Right lobe of liver (tissue), 6 donors: ENCODE results near the gene GUCY2D. TPM values are rescaled to one million over a fixed set of nuclear protein-coding genes. Genes with fewer than 3 reads are reported as not detected.
A peak's percentile ranks its signal among the peaks of the same experiment; 100 is the strongest.

Experiments
- ATAC-seq, 4 donors: fragments of 200-7000 bp; cut with Tn5 transposase; one replicate each; pipeline ENCODE4 v1.9.1; 2020; ENCODE audit warnings: mild to moderate bottlenecking in 4 of 4, moderate library complexity in 4 of 4
- DNase-seq, 3 donors: peaks; one replicate each; pipeline ENCODE4 v3.0.0-alpha.2; 2020
- H3K27ac ChIP-seq, 3 donors: fragments of 200-600 bp; one replicate each; pipeline ENCODE4 v1.8.0; 2022
- H3K27me3 ChIP-seq, 2 donors: fragments of 200-600 bp; one replicate each; pipeline ENCODE4 v1.8.0; 2022
- H3K36me3 ChIP-seq, 4 donors: fragments of 200-600 bp; sonication (generic) in 1 of 4; one replicate each; pipeline versions ENCODE4 v1.5.1 to v1.8.0; 2017 to 2022; ENCODE audit warnings: control low read depth in 1 of 4
- H3K4me1 ChIP-seq, 4 donors: fragments of 200-600 bp; sonication (generic) in 1 of 4; one replicate each; pipeline versions ENCODE4 v1.5.1 to v1.8.0; 2017 to 2022; ENCODE audit warnings: control low read depth in 1 of 4
- H3K4me3 ChIP-seq, 3 donors: fragments of 200-600 bp; one replicate each; pipeline ENCODE4 v1.8.0; 2022
- H3K9me3 ChIP-seq, 4 donors: fragments of 200-600 bp; sonication (generic) in 1 of 4; one replicate each; pipeline versions ENCODE4 v1.5.1 to v1.8.0; 2017 to 2022; ENCODE audit warnings: control low read depth in 1 of 4
- POLR2A ChIP-seq: fragments of 450-650 bp; IDR thresholded peaks from one replicate; pipeline ENCODE4 v1.6.1; 2017; ENCODE audit warnings: antibody characterized with exemption, mild to moderate bottlenecking
- WGBS: methylation state at CpG from one replicate; pipeline ENCODE4 v1.1.6; 2018; ENCODE audit warnings: low coverage, low lambda C conversion rate; ENCODE audit not compliant: insufficient coverage; ENCODE audit errors: missing lambda C conversion rate; 5-methylcytosine and 5-hydroxymethylcytosine counted together
- intact Hi-C, 2 donors: fragments of 100-400 bp; cut with DNase I; formaldehyde crosslinking; loops; one replicate each; pipeline versions ENCODE4 v1.11.2 to v1.14.1; 2022
- total RNA-seq, 6 experiments: library from RNA; depleted of rRNA in 2 of 6; stranded (reverse); fragments of >200 nt in 2 of 6; fragmentation: NEBNext Ultra II Directional in 3 of 6; extraction: Animal tissue kit (Norgen Biotek cat#: 25700) in 3 of 6; gene quantifications; one replicate each; pipeline versions ENCODE4 v1.1.0 to v1.2.4, GENCODE V29; 2016 to 2023
- TF ChIP-seq, protein P1 (sequence below), 4 donors: fragments of 200-600 bp in 3 of 4; fragments of 450-650 bp in 1 of 4; IDR thresholded peaks; one replicate each; pipeline versions ENCODE4 v1.5.1 to v1.8.0; 2016 to 2022; ENCODE audit warnings: antibody characterized with exemption in 4 of 4, mild to moderate bottlenecking in 2 of 4
- donor health status: DM: no; HTN: yes; CAD: no.
- donor health status: DM: no; HTN: no; CAD: no.
- donor health status: DM: no; HTN: no; CAD: no.
- donor health status: DM: no; HTN: yes; CAD: no.
- donor health status: DM: no; HTN: yes; CAD: no.

GUCY2D gene
- total RNA-seq, 6 experiments from 2014 or later: 0.33 TPM; not detected in 5

DNA sequence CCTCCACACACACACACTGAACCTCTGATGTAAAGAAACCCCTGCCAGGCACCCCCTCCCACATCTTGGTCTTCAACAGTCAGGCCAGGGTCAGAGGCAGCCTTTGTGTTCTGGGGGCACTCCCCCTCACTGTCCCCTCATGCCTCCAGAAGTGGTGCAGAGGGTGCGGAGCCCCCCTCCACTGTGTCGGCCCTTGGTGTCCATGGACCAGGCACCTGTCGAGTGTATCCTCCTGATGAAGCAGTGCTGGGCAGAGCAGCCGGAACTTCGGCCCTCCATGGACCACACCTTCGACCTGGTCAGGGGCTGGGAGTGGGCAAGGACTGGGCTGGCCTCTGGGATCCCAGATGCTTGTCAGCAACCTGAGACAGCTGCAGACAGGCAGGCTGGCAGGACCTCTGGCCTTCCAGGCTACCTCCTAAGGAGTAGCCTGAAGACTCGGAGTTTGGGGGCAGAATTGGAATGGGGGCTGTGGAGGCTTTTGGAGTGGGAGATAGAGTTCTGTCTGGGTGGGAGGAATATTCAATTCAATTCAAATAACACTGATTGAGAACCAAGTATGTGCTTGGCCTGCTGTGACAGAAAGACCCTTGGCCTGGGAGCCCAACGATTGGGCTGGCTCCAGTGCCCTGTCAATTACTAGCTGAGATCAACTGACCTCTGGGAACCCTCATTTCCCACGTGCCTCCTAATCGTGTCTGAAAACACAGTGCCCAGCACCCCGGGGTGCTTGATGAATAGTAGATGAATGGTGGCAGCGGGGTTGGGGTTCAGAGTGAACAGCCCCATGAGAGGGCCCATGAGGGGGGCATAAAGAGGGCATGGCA, 11.5 kb downstream of the GUCY2D start:
- Histone ChIP-seq H3K9me3 (no peaks in the 10 kb centered on the region), H3K36me3 (no peaks in the 10 kb centered on the region), H3K27ac (no peak overlapping the region), H3K4me3 (no peak overlapping the region), H3K27me3 (no peaks in the 10 kb centered on the region), H3K4me1 (peaks cover 0 to 21% (median 5%) of the 10 kb centered on the region in 4 donors)
- TF ChIP-seq, protein P1, sequence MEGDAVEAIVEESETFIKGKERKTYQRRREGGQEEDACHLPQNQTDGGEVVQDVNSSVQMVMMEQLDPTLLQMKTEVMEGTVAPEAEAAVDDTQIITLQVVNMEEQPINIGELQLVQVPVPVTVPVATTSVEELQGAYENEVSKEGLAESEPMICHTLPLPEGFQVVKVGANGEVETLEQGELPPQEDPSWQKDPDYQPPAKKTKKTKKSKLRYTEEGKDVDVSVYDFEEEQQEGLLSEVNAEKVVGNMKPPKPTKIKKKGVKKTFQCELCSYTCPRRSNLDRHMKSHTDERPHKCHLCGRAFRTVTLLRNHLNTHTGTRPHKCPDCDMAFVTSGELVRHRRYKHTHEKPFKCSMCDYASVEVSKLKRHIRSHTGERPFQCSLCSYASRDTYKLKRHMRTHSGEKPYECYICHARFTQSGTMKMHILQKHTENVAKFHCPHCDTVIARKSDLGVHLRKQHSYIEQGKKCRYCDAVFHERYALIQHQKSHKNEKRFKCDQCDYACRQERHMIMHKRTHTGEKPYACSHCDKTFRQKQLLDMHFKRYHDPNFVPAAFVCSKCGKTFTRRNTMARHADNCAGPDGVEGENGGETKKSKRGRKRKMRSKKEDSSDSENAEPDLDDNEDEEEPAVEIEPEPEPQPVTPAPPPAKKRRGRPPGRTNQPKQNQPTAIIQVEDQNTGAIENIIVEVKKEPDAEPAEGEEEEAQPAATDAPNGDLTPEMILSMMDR (IDR thresholded peaks at IDR 0.05): no peak
- TF ChIP-seq POLR2A: no peak
- ATAC-seq (no peak), DNase-seq (peak in 1 of 3 donors; percentile 36)
- intact Hi-C loops: no loop called here
- 72% methylated on average over 3 of the region's 12 CpGs for WGBS

DNA sequence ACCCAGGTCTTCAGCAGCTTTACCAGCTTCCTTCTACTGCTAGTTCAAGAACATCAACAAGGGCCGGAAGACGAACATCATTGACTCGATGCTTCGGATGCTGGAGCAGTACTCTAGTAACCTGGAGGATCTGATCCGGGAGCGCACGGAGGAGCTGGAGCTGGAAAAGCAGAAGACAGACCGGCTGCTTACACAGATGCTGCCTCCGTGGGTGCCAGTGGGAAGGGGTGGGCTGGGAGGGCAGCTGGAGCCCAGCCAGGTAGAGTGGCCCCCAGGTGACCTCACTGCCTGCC, 12.1 kb downstream of the GUCY2D start:
- H3K4me1 ChIP-seq: peaks cover 0 to 24% (median 5%) of the 10 kb centered on the region in 4 donors
- DNase-seq (peak in 1 of 3 donors; percentile 33), ATAC-seq (no peak)
- intact Hi-C loops: no loop called here
- TF ChIP-seq, protein P1 (IDR thresholded peaks at IDR 0.05): no peak
- no peak for TF ChIP-seq POLR2A
- no peak overlapping the region for H3K27ac ChIP-seq
- H3K27me3 ChIP-seq: no peaks in the 10 kb centered on the region
- no peaks in the 10 kb centered on the region for H3K36me3 ChIP-seq
- no peak overlapping the region for H3K4me3 ChIP-seq
- WGBS: 94% methylated on average over 3 of the region's 9 CpGs
- H3K9me3 ChIP-seq: no peaks in the 10 kb centered on the region

DNA sequence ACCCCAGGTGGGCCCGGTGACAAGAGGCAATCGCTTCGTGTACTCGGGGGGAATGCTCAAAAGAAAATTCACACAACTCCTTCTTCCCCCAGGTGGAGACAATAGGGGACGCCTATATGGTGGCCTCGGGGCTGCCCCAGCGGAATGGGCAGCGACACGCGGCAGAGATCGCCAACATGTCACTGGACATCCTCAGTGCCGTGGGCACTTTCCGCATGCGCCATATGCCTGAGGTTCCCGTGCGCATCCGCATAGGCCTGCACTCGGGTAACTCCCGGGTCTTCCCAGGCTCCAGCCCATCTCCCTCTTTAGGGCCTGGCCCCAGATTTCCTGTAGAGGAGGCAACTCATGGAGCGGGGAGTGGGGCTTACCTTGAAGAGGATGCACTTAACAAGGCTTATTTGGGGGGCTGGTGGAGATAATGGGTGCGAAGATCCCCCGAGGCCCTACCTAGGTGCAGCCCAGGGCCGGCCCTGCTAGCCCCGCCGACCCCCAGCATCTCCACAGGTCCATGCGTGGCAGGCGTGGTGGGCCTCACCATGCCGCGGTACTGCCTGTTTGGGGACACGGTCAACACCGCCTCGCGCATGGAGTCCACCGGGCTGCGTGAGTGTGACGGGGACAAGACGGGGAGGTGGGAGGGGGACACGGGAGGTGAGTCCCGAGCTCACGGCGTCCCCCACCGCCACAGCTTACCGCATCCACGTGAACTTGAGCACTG, 13.0 kb downstream of the GUCY2D start:
- WGBS: 89% methylated on average over 4 of the region's 44 CpGs
- Histone ChIP-seq H3K36me3 (no peaks in the 10 kb centered on the region), H3K27me3 (no peaks in the 10 kb centered on the region), H3K9me3 (no peaks in the 10 kb centered on the region), H3K27ac (no peak overlapping the region), H3K4me3 (peak overlapping the region in 1 of 3 donors; percentile 52), H3K4me1 (peaks cover 0 to 31% (median 5%) of the 10 kb centered on the region in 4 donors)
- TF ChIP-seq, protein P1 (IDR thresholded peaks at IDR 0.05): no peak
- no peak for TF ChIP-seq POLR2A
- DNase-seq (peak in 1 of 3 donors; percentile 44), ATAC-seq (no peak)
- intact Hi-C loops: no loop called here

DNA sequence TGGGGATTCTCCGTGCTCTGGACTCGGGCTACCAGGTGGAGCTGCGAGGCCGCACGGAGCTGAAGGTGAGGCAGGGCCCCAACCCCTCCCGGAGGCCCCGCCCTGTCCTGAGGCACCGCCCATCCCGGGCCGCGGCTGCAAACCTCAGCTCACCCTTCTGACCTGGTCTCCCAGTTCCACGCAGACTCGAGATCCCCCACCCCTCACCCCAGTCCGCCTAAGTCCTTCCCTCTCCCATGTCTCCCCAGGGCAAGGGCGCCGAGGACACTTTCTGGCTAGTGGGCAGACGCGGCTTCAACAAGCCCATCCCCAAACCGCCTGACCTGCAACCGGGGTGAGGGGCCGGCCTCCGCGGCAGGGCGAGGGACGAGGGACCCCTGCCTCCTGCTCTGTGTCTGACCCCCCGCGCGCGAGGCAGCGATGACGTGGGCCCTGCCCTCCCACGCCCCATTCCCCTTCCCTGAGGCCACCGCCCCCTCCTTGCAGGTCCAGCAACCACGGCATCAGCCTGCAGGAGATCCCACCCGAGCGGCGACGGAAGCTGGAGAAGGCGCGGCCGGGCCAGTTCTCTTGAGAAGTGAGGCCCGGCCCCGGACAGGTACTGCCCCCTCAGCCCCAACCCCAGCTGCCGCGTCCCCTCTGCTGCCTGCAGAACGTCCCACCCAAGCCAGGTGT, 13.7 kb downstream of the GUCY2D start:
- Histone ChIP-seq H3K4me3 (peak overlapping the region; percentile 31 to 52 (median 43)), H3K4me1 (peaks cover 0 to 32% (median 5%) of the 10 kb centered on the region in 4 donors), H3K36me3 (no peaks in the 10 kb centered on the region), H3K27me3 (no peaks in the 10 kb centered on the region), H3K27ac (peak overlapping the region in 1 of 3 donors; percentile 79), H3K9me3 (no peaks in the 10 kb centered on the region)
- whole genome bisulfite sequencing: 2% methylated on average over 13 of the region's 46 CpGs
- ATAC-seq (peak in 3 of 4 donors; percentile 9 to 39 (median 11)), DNase-seq (peak in 2 of 3 donors; percentile 44 to 54)
- intact Hi-C loops: no loop called here
- no peak for TF ChIP-seq POLR2A
- TF ChIP-seq, protein P1 (IDR thresholded peaks at IDR 0.05): no peak
